Measurements from ENCODE around the gene JAGN1.

JAGN1 gene

GRCh38 chr3:9855594-9855993, 34.8 kb upstream of the JAGN1 start:
- Histone ChIP-seq H3K27ac (ENCODE audit: poor library complexity, severe bottlenecking) (no peak overlapping the region), H3K27me3 (ENCODE audit: insufficient read depth, poor library complexity, severe bottlenecking) (no peaks in the 10 kb centered on the region), H3K4me1 (ENCODE audit: insufficient read depth, poor library complexity, severe bottlenecking) (no peaks in the 10 kb centered on the region), H3K4me3 (ENCODE audit: severe bottlenecking) (no peak overlapping the region), H3K9me3 (ENCODE audit: severe bottlenecking) (no peaks in the 10 kb centered on the region), H3K36me3 (ENCODE audit: low read depth) (no peaks in the 10 kb centered on the region)
- DNase-seq (ENCODE audit: low spot score) (no peak), ATAC-seq (ENCODE audit: low read depth) (no peak)
- TF ChIP-seq CTCF (IDR thresholded peaks at IDR 0.05; ENCODE audit: poor library complexity, severe bottlenecking) = no peak

GRCh38 chr3:9859530-9860025, 30.8 kb upstream of the JAGN1 start:
- Histone ChIP-seq H3K27ac (ENCODE audit: poor library complexity, severe bottlenecking) (no peak overlapping the region), H3K4me1 (ENCODE audit: insufficient read depth, poor library complexity, severe bottlenecking) (peaks cover 6% of the 10 kb centered on the region), H3K4me3 (ENCODE audit: severe bottlenecking) (no peak overlapping the region), H3K9me3 (ENCODE audit: severe bottlenecking) (no peaks in the 10 kb centered on the region), H3K27me3 (ENCODE audit: insufficient read depth, poor library complexity, severe bottlenecking) (no peaks in the 10 kb centered on the region), H3K36me3 (ENCODE audit: low read depth) (no peaks in the 10 kb centered on the region)
- ATAC-seq (ENCODE audit: low read depth) (no peak), DNase-seq (ENCODE audit: low spot score) (no peak)
- no peak for TF ChIP-seq CTCF (IDR thresholded peaks at IDR 0.05; ENCODE audit: poor library complexity, severe bottlenecking)

GRCh38 chr3:9861201-9861600, 29.2 kb upstream of the JAGN1 start:
- DNase-seq (ENCODE audit: low spot score) (no peak), ATAC-seq (ENCODE audit: low read depth) (no peak)
- Histone ChIP-seq H3K36me3 (ENCODE audit: low read depth) (no peaks in the 10 kb centered on the region), H3K27me3 (ENCODE audit: insufficient read depth, poor library complexity, severe bottlenecking) (no peaks in the 10 kb centered on the region), H3K4me3 (ENCODE audit: severe bottlenecking) (no peak overlapping the region), H3K4me1 (ENCODE audit: insufficient read depth, poor library complexity, severe bottlenecking) (peaks cover 11% of the 10 kb centered on the region), H3K9me3 (ENCODE audit: severe bottlenecking) (no peaks in the 10 kb centered on the region), H3K27ac (ENCODE audit: poor library complexity, severe bottlenecking) (no peak overlapping the region)
- no peak for TF ChIP-seq CTCF (IDR thresholded peaks at IDR 0.05; ENCODE audit: poor library complexity, severe bottlenecking)

- DNase-seq (ENCODE audit: low spot score) (no peak), ATAC-seq (ENCODE audit: low read depth) (no peak)
- Histone ChIP-seq H3K36me3 (ENCODE audit: low read depth) (no peaks in the 10 kb centered on the region), H3K4me1 (ENCODE audit: insufficient read depth, poor library complexity, severe bottlenecking) (peaks cover 11% of the 10 kb centered on the region), H3K9me3 (ENCODE audit: severe bottlenecking) (no peaks in the 10 kb centered on the region), H3K27ac (ENCODE audit: poor library complexity, severe bottlenecking) (no peak overlapping the region), H3K4me3 (ENCODE audit: severe bottlenecking) (no peak overlapping the region), H3K27me3 (ENCODE audit: insufficient read depth, poor library complexity, severe bottlenecking) (no peaks in the 10 kb centered on the region)
- no peak for TF ChIP-seq CTCF (IDR thresholded peaks at IDR 0.05; ENCODE audit: poor library complexity, severe bottlenecking)
Measured at GRCh38 chr3:9861626-9862130, 28.7 kb upstream of the JAGN1 start.

- no peak for TF ChIP-seq CTCF (IDR thresholded peaks at IDR 0.05; ENCODE audit: poor library complexity, severe bottlenecking)
- no peak for ATAC-seq (ENCODE audit: low read depth)
- Histone ChIP-seq H3K9me3 (ENCODE audit: severe bottlenecking) (no peaks in the 10 kb centered on the region), H3K4me3 (ENCODE audit: severe bottlenecking) (no peak overlapping the region), H3K36me3 (ENCODE audit: low read depth) (no peaks in the 10 kb centered on the region), H3K27me3 (ENCODE audit: insufficient read depth, poor library complexity, severe bottlenecking) (no peaks in the 10 kb centered on the region), H3K4me1 (ENCODE audit: insufficient read depth, poor library complexity, severe bottlenecking) (peaks cover 11% of the 10 kb centered on the region), H3K27ac (ENCODE audit: poor library complexity, severe bottlenecking) (no peak overlapping the region)
- DNase-seq (ENCODE audit: low spot score) = no peak
Measured at GRCh38 chr3:9862391-9863057, 27.9 kb upstream of the JAGN1 start.
